ENCODE results near the gene OS9. TPM values are rescaled to one million over a fixed set of nuclear protein-coding genes. Genes with fewer than 3 reads are reported as not detected.

OS9 gene
- total and polyA plus RNA-seq, 9 of the 15 experiments (the other 6 are each of a cell fraction or from before 2014, with no cell fraction given) = 4.6 to 105 (median 89.5) TPM

GRCh38 chr12:57722716-57723629 lies 29.0 kb downstream of the OS9 start:
- POLR2A ChIA-PET = interaction anchor here (1.9 kb wide), 1 partner anchor 12 kb away, joined by 5 read pairs; no protein-coding TSS in a partner anchor
- H3K9me3 ChIP-seq (replicated peaks; ENCODE audit: control insufficient read depth, insufficient read depth, low read depth, low read length) = no peaks in the 10 kb centered on the region; the same call in 1 of the 2 replicates
- DNase-seq (ENCODE audit: extremely low read depth in 1 of 4, low spot score in 3 of 4) (no peak), ATAC-seq (peak; percentile 21; the same call in 1 of the 3 replicates), FAIRE-seq (no peak)
- peaks cover 0 to 4% of the 10 kb centered on the region in 2 experiments; a peak in 1 of 5 replicates for H3K27me3 ChIP-seq (ENCODE audit: control insufficient read depth in 2 of 2, insufficient read depth in 2 of 2, low read length in 2 of 2)
- H3K4me1 ChIP-seq (replicated peaks in 1 of 2; ENCODE audit: control insufficient read depth in 2 of 2, insufficient read depth in 2 of 2, low read length in 2 of 2) = peaks cover 0 to 20% of the 10 kb centered on the region in 2 experiments; a peak in 2 of 5 replicates
- intact Hi-C loops (cut with micrococcal nuclease) = no loop called here
- peak overlapping the region in 1 of 2 experiments; percentile 75; a peak in 1 of 4 replicates for H3K9ac ChIP-seq (ENCODE audit: insufficient read depth in 1 of 2, low read depth in 2 of 2, low read length in 2 of 2)
- CTCF ChIA-PET (ENCODE audit: low intra/inter-chr PET ratio) = interaction anchor here (1.0 kb wide), 1 partner anchor 140 kb away, joined by 4 read pairs; no protein-coding TSS in a partner anchor
- no TSS peak for BruUV-seq (replicated peaks)
- no peak overlapping the region for H3K27ac ChIP-seq (ENCODE audit: extremely low read depth, low read depth, low read length)
- no peaks in the 10 kb centered on the region for H3K9me1 ChIP-seq (ENCODE audit: control insufficient read depth, insufficient read depth, low read length)
- in situ Hi-C loops (cut with MboI) = no loop called here
- no peaks in the 10 kb centered on the region for H4K20me1 ChIP-seq (replicated peaks; ENCODE audit: control insufficient read depth, insufficient read depth, low read length)
- H3K36me3 ChIP-seq (ENCODE audit: control insufficient read depth, insufficient read depth, low read length) = peaks cover 29% of the 10 kb centered on the region; the same call in 2 of the 3 replicates
- no peaks in the 10 kb centered on the region for H3K79me2 ChIP-seq (ENCODE audit: control insufficient read depth, insufficient read depth, low read length)
- H2AFZ ChIP-seq (ENCODE audit: low read depth, low read length) = no peak overlapping the region
- no peak overlapping the region for H3K4me2 ChIP-seq (ENCODE audit: insufficient read depth, low read length)
- WGBS (ENCODE audit: insufficient coverage, low coverage, missing lambda C conversion rate) = 38% methylated on average over 11 of the region's 11 CpGs
- no peak overlapping the region for H3K4me3 ChIP-seq
- TF ChIP-seq ZNF217 (CRISPR knock-in tag; IDR thresholded peaks at IDR 0.05) = no peak
- no peak for TF ChIP-seq CBX8 (IDR thresholded peaks at IDR 0.05; ENCODE audit: borderline replicate concordance, extremely low read depth, low read depth, low read length, poor library complexity, severe bottlenecking)
- TF ChIP-seq LARP7 (IDR thresholded peaks at IDR 0.05) = no peak
- TF ChIP-seq POLR2G (IDR thresholded peaks at IDR 0.05; ENCODE audit: low read depth, low read length) = 0 out of 2 replicates have a peak, but pooled peaks have one; percentile 37
- no peak for TF ChIP-seq ZNF143 (CRISPR knock-in tag; IDR thresholded peaks at IDR 0.05)
- no peak for TF ChIP-seq HNRNPK (IDR thresholded peaks at IDR 0.05; ENCODE audit: low read depth, low read length, poor library complexity, severe bottlenecking)
- TF ChIP-seq E2F4 (CRISPR knock-in tag; IDR thresholded peaks at IDR 0.05; ENCODE audit: low read depth) = no peak
- TF ChIP-seq, protein P1, sequence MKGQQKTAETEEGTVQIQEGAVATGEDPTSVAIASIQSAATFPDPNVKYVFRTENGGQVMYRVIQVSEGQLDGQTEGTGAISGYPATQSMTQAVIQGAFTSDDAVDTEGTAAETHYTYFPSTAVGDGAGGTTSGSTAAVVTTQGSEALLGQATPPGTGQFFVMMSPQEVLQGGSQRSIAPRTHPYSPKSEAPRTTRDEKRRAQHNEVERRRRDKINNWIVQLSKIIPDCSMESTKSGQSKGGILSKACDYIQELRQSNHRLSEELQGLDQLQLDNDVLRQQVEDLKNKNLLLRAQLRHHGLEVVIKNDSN (CRISPR knock-in tag; IDR thresholded peaks at IDR 0.05) = no peak
- no peak for TF ChIP-seq GABPB1 (CRISPR knock-in tag; IDR thresholded peaks at IDR 0.05)
- no peak for TF ChIP-seq ZNF263 (CRISPR knock-in tag; IDR thresholded peaks at IDR 0.05; ENCODE audit: borderline replicate concordance)
- TF ChIP-seq, protein P2, sequence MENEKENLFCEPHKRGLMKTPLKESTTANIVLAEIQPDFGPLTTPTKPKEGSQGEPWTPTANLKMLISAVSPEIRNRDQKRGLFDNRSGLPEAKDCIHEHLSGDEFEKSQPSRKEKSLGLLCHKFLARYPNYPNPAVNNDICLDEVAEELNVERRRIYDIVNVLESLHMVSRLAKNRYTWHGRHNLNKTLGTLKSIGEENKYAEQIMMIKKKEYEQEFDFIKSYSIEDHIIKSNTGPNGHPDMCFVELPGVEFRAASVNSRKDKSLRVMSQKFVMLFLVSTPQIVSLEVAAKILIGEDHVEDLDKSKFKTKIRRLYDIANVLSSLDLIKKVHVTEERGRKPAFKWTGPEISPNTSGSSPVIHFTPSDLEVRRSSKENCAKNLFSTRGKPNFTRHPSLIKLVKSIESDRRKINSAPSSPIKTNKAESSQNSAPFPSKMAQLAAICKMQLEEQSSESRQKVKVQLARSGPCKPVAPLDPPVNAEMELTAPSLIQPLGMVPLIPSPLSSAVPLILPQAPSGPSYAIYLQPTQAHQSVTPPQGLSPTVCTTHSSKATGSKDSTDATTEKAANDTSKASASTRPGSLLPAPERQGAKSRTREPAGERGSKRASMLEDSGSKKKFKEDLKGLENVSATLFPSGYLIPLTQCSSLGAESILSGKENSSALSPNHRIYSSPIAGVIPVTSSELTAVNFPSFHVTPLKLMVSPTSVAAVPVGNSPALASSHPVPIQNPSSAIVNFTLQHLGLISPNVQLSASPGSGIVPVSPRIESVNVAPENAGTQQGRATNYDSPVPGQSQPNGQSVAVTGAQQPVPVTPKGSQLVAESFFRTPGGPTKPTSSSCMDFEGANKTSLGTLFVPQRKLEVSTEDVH (IDR thresholded peaks at IDR 0.05; ENCODE audit: low read depth, partially characterized antibody) = no peak
- TF ChIP-seq, protein P3, sequence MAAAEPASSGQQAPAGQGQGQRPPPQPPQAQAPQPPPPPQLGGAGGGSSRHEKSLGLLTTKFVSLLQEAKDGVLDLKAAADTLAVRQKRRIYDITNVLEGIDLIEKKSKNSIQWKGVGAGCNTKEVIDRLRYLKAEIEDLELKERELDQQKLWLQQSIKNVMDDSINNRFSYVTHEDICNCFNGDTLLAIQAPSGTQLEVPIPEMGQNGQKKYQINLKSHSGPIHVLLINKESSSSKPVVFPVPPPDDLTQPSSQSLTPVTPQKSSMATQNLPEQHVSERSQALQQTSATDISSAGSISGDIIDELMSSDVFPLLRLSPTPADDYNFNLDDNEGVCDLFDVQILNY (CRISPR knock-in tag; IDR thresholded peaks at IDR 0.05) = no peak
